ENCODE data around the gene COX15.
A peak's percentile ranks its signal among the peaks of the same experiment; 100 is the strongest.
"Not testable (repeated sequence)": the region's sequence is repeated elsewhere in the genome, so short reads cannot be mapped to it uniquely, and the experiment has no call there.

Gene COX15

GRCh38 chr10:99732033-99732842 is at the start of gene COX15, which contains the start of gene CUTC:
Gene COX15, minus strand, starts transcription at chr10:99732127. Its CDS starts 78 bp downstream, at chr10:99732049.
Gene CUTC, plus strand, starts transcription at chr10:99732234. Its CDS starts 115 bp downstream, at chr10:99732349.
- DNase-seq (ENCODE audit: low read depth in 2 of 2) = peak; percentile 90 to 92

DNA sequence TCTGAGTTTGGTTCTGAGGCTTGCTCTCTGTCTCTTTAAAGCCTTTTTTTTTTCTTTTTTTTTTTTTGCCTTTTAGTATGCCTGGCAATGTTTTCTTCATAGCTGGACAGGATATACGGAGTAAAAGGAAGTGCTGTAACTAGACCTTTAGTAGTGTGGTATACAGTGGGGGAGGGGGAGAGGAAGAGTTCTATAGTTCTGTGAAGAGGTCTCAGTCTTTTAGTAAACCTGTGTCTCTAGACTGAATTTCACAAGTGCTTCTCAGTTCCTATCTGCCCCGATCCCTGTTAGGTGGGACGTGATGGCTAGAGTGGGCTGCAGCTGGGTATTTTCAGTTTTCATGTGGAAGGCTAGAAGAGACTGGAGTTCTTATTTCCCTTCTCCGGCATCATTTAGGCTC is 47.4 kb upstream of the COX15 start:
- DNase-seq (ENCODE audit: low read depth in 2 of 2) = no peak

DNA sequence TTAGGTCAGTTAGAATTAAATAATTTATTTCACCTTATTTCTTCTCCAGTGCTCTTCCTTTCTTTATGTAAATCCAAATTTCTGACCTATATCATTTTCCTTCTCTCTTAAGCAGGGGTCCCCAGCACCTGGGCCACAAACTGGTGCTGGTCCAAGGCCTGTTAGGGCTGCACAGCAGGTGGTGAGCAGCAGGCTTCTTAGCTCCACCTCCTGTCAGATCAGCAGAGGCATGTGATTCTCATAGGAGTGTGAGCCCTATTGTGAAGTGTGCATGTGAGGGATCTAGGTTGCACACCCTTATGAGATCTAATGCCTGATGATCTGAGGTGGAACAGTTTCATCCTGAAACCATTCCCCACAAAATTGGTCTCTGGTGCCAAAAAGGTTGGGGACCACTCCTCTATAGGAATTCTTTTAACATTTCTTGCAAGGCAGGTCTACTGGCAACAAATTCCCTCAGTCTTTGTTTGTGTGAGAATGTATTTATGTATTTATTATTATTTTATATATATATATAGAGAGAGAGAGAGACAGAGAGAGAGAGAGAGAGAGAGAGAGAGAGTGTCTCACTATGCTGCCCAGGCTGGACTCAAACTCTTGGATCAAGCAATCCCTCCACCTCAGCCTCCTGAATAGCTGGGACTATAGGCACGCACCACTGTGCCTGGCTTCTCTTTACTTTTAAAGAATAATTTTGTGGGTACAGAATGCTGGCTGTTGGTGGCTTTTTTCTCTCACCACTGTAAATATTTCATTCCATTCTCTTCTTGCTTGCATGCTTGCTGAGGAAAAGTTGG is 46.2 kb upstream of the COX15 start:
- no peak for DNase-seq (ENCODE audit: low read depth in 2 of 2)

DNA sequence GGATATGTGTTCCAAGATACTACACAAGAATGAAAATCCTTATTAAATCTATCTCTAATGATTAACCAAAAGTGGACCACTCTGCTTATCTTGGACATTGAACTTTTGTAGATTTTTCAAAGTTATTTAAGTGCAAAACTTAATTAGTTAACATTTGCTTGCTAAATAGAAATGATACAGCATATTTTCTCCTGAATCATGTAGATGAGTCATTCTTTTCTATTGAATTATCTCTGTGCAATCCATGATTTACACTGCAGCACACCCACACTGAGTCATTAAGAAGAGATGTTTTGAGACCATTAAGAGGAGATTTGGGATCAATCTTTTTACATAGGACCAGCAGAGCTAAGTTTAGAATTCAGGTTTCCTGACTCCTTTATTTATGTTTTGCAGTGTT is 43.9 kb upstream of the COX15 start:
- no peak for DNase-seq (ENCODE audit: low read depth in 2 of 2)

DNA sequence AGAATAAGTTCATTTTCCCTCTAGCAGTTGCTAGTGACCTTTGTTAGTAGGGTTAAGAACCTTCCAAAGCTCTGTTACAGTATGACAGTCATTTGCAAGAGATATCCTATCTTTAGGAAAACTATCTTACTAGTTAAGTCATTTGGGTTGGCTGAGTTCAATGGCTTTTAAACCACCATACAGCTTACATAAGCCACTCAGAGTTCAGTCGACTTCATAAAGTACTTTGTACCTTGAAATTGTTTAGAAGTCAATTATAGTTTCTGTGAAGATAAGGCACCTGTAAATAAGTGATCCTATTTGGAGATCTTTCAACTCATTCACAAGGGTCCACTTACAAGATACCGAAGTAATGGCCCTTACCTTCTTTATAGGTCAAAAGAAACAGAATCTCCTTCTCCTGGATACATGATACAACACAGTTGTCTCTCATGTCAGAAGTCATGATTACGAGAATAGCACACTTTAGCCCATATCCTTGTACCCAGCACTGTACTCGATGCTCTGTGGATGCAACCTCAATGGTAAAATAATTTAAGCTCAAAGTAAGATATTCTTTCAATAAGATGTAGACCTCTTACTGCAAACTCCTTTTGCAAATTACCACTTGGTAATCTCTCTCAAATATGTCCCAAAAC is 38.6 kb upstream of the COX15 start:
- DNase-seq (ENCODE audit: low read depth in 2 of 2) = no peak

DNA sequence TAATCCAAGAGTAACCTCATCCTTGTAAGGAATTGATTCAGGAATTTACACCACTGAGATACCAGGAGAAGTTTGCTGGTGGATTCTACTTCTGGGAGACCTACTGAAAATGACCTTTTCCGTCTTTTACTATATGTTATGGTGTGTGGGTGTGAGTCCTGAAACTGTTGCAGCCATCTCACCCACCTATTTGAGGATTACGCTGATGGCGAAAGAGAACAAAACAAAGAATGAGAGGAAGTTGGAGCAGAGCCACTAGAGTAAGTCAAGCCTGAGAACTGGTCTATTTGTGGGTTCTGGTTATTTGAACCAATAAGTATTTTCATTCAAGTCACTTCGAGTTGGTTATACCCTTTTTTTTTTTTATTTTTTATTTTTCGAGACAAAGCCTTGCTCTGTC is 37.8 kb upstream of the COX15 start:
- no peak for DNase-seq (ENCODE audit: low read depth in 2 of 2)

- DNase-seq (ENCODE audit: low read depth in 2 of 2) = no peak
Measured at GRCh38 chr10:99768556-99768955, 36.6 kb upstream of the COX15 start.

DNA sequence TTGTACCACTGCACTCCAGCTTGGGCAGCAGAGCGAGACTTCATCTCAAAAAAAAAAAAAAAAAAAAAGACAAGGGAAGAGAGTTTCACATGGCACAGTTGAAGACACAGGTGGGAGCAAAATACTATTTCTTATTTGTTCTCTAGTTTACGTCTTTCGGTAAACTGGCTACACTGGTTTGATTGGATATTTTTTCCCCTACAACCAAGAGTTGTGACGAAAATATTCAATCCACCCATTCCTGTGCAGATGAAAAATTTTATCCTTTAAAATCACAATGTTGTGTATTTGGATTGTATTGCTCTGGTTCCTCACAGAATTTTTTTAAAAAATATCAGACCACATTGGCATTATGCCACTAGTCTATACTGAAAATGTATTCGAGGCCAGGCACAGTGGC is 36.0 kb upstream of the COX15 start:
- no peak for DNase-seq (ENCODE audit: low read depth in 2 of 2)

DNA sequence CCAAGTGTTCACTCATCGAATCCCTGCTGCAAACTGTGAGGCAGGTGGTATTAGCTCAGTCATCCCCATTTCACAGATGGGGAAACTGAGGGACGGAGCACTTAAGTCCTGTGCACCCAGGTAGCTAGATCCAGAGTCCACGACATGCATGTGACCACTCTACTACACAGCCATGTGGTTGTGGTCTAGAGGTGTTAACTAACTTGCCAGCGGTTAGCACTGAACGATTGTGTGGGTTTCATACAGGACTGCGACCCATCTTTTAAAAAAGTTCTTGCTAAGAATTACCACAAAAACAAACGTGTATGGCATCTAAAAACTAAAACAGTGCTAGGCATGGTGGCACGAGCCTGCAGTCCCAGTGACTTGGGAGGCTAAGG is 34.4 kb upstream of the COX15 start:
- DNase-seq (ENCODE audit: low read depth in 2 of 2) = no peak

DNA sequence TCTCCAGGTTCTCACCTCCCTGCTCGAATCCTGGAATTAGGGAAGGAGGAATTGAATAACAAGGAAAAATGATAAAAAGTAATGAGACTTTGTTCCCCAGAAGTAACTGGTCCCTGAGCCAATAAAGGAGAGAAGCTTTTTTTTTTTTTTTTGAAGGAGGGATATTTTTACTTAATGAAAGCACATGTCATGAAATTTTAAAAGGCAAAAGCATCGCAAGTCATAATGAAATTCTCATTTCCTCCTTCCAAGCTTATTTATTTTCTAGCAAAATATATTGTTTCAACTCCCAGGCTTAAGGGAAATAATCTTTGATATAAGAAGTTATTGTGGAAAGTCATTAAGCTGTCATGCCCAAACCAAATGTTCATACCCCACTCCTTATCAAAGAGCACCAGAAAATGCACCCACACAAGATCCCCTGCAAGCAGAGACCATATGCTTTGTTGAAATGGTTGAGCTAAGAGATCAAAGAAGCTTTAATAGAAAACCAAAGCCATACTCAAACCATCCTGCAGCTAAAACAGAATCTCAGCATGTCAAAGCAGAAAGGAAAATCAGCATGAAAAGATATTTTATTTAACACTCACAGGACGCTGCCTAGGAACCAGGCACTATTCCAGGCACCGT is 33.9 kb upstream of the COX15 start:
- DNase-seq (ENCODE audit: low read depth in 2 of 2) = no peak

GRCh38 chr10:99761365-99761764 is 29.4 kb upstream of the COX15 start:
- no peak for DNase-seq (ENCODE audit: low read depth in 2 of 2)

DNA sequence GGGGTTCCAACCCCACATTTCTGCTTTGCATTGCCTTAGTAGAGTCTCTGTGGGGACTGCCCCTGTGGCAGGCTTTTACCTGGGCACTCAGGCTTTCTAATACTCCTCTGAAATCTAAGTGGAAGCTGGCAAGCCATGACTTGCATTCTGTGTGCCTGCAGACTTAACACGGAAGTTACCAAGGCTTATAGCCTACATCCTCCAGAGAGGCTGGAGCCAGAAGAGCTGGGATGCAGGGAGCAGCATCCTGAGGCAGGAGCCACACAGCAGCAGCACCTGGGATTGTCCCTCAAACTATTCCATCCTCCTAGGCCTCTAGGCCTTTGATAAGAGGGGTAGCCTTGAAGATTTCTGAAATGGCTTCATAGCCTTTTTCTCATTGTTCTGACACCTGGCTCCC is 28.4 kb upstream of the COX15 start:
- no peak for DNase-seq (ENCODE audit: low read depth in 2 of 2)

DNA sequence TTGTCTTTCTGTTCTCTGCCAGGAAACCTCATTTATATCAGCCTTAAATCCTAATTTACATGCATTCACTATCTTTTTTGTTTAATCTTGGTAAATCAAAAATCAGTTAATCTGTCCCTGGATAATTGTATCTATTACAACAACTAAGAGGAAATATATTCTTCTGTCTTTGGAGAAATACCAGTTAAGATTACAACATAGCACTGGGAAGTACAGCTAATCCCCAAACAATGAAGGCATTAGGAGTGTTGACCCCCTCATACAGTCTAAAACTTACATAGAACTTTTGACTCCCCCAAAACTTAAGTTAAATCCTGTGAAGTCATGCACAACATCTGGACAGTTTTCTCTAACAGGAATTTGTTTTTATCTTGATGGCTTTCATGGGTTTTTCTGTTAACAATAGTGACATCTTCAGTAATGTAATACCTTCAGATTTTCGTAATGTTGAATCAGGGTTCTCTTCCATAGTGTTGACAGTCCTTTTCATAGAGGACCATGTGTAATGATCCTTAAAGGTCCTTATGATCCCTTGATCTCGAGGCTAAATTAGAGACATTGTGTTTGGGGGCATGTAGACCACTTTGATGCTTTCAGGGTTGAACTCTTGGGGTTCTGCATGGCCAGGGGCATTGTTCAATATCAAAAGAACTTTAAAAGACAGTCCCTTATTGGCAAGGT is 26.4 kb upstream of the COX15 start:
- no peak for DNase-seq (ENCODE audit: low read depth in 2 of 2)

GRCh38 chr10:99756159-99756558 is 24.2 kb upstream of the COX15 start:
- no peak for DNase-seq (ENCODE audit: low read depth in 2 of 2)

DNA sequence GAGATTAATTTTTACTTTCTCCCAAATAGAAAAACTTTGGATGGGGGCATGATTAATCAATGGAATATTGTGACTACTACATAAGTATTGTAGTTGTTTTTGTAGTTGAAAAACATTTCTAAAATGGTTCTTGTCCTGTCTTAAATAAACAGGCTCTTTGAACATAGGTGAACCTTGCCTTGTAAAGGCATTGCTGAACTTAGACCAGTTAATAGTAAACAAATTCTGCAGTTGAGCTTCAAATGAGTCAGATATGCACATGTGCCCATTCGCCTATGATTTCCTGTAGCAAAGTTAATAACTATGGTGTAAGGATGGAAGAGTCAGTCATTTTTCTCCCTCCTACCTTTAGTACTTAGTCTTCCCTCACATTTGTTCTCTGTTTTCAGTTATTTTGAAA is 22.7 kb upstream of the COX15 start:
- DNase-seq (ENCODE audit: low read depth in 2 of 2) = no peak

GRCh38 chr10:99750641-99751040 is 18.7 kb upstream of the COX15 start:
- no peak for DNase-seq (ENCODE audit: low read depth in 2 of 2)

DNA sequence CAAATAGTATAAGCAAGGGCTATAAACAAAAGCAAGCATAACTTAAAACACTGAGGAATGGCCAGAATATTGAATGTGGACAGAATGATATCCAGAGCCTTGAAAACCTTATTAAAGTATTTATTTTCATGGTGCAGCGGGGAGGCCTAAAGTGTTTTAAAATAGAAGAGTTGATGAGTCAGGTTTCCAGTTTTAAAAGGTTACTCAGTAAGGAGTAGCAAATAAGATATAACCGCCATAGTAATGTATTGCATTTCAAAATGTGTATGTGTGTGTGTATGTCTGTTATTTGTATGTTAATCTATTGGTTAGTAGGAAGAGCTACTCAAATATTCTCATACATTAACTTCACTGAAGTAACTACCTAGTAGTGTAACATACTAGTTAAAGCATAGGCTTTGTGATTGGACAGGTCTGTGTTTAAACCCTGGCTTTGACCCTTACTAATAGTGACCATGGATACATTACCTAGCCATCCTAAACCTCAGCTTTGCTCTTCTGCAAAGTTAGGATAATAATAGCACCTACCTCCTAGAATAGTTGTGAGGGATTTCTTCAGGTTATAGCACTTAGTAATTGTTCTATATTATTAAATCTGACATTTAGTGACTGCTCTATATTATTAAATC is 17.0 kb upstream of the COX15 start:
- no peak for DNase-seq (ENCODE audit: low read depth in 2 of 2)

- not testable (repeated sequence) for DNase-seq (ENCODE audit: low read depth in 2 of 2)
Measured at GRCh38 chr10:99746166-99746565, 14.2 kb upstream of the COX15 start.

GRCh38 chr10:99743841-99744240 is 11.9 kb upstream of the COX15 start:
- DNase-seq (ENCODE audit: low read depth in 2 of 2) = no peak

DNA sequence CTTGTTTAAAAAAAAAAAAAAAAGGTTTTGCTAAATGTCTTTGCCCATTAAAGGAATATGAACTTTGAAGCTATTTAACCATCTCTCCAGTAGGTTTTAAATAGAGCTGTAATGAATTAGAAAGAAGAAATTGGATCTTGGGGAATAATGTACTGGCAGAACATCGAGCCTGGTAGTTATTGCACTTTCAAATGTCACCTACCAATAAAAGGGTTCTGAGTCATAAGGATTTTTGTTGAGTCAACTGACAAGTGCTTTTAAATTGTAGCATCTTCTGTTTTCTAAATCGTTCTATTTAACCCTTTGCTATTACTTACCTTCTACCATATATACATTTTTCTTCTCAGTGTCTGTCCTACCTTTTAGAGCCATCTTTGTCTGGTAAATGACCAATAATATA is 10.8 kb upstream of the COX15 start:
- no peak for DNase-seq (ENCODE audit: low read depth in 2 of 2)

DNA sequence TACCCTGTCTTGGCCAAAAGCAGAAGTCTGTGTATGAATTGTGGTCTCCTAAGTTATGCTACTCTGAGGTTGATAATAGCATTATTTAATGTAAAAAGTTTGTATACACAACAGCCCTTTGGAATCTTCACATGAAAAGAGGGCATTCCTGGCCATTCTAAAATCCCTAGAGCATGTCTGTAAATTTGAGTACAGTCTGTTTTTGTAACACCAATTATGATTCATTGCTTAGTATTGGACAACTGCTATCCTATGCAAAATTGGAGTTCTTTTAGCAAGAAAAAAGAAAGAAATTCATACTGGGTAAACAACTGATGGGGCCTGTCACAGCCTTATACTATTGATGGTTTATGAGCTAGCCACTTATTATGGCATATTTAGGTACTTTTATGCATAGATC is 10.3 kb upstream of the COX15 start:
- DNase-seq (ENCODE audit: low read depth in 2 of 2) = no peak
